ENCODE results near the gene P2RY12.

- TF ChIP-seq CTCF (conservative IDR thresholded peaks at IDR 0.05 in 1 of 2, IDR thresholded peaks at IDR 0.05 in 1 of 2; ENCODE audit: extremely low read depth in 1 of 2, insufficient read depth in 1 of 2, low read depth in 1 of 2, low read length in 2 of 2) (no peak), EZH2 (IDR thresholded peaks at IDR 0.05; ENCODE audit: borderline replicate concordance, low read length) (no peak)
These were observed 37.1 kb downstream of the P2RY12 start for GRCh38 chr3:151347432-151347831.

All from mammary epithelial cell (primary cell).